Measurements from ENCODE around the gene PAX2. TPM values are rescaled to one million over a fixed set of nuclear protein-coding genes. Genes with fewer than 3 reads are reported as not detected.

The PAX2 gene
- total and polyA plus RNA-seq, 2 donors: 0.09 to 0.43 TPM

DNA sequence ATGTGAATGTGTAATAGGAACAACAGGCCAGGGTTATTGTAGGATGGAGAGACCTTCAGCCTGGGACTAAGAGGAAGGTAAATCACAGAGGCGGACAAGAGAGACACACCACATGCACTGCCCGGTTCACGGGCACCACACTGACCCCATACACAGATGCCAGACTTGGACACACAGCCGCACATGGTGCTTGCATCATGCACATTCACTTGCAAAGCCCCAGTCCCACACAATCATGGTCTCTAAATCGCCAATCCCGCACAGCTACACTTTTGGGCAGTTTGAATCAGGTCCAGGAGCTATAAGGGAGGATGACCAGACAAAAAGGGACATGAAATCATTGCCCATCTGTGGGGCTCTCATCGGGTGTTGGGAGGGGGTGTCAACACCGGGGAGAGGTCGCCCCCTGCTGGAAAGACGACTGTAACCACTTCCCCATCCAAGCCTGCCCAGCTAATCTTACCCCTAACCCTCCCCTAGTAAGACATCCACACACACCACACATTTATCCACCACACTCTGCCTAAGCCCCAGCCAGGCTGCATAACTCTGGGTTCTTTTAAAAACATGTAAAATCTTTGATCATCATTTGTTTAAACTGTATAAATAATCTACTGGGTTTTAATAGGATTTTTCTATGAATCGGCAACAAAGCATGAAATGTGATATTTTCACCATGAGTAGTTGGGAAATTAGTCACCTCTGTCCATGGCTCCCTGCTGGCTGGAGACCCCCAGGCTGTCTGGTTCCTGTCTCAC lies 126.8 kb downstream of the PAX2 start:
- H3K36me3 ChIP-seq (ENCODE audit: control insufficient read depth in 2 of 2, insufficient read depth in 2 of 2, low read length in 1 of 2): no peaks in the 10 kb centered on the region
- H3K4me1 ChIP-seq (ENCODE audit: control insufficient read depth in 2 of 2, insufficient read depth in 2 of 2, low read length in 2 of 2): peaks cover 25 to 36% of the 10 kb centered on the region in 2 donors
- no peaks in the 10 kb centered on the region for H3K9me3 ChIP-seq (ENCODE audit: control insufficient read depth in 2 of 2, insufficient read depth in 1 of 2, low read length in 1 of 2)
- DNase-seq (ENCODE audit: low read depth in 6 of 9, low spot score in 9 of 9): peak in 5 of 9 donors; percentile 50 to 72 (median 62)
- peaks cover 7 to 31% of the 10 kb centered on the region in 2 donors for H3K27me3 ChIP-seq (ENCODE audit: control insufficient read depth in 2 of 2, insufficient read depth in 1 of 2, low read length in 1 of 2)
- H3K27ac ChIP-seq (ENCODE audit: low read depth in 1 of 2, low read length in 1 of 2): no peak overlapping the region
- H3K4me3 ChIP-seq (ENCODE audit: low read length in 2 of 2): no peak overlapping the region
- 57% methylated on average over 11 of the region's 11 CpGs for WGBS

GRCh38 chr10:100873146-100873826 lies 127.9 kb downstream of the PAX2 start:
- Histone ChIP-seq H3K9me3 (ENCODE audit: control insufficient read depth in 2 of 2, insufficient read depth in 1 of 2, low read length in 1 of 2) (peaks cover 0 to 2% of the 10 kb centered on the region in 2 donors), H3K36me3 (ENCODE audit: control insufficient read depth in 2 of 2, insufficient read depth in 2 of 2, low read length in 1 of 2) (no peaks in the 10 kb centered on the region), H3K4me1 (ENCODE audit: control insufficient read depth in 2 of 2, insufficient read depth in 2 of 2, low read length in 2 of 2) (peaks cover 35 to 47% of the 10 kb centered on the region in 2 donors), H3K27me3 (ENCODE audit: control insufficient read depth in 2 of 2, insufficient read depth in 1 of 2, low read length in 1 of 2) (peaks cover 0 to 20% of the 10 kb centered on the region in 2 donors), H3K27ac (ENCODE audit: low read depth in 1 of 2, low read length in 1 of 2) (no peak overlapping the region), H3K4me3 (ENCODE audit: low read length in 2 of 2) (no peak overlapping the region)
- WGBS: 75% methylated on average over 7 of the region's 7 CpGs
- DNase-seq (ENCODE audit: low read depth in 6 of 9, low spot score in 9 of 9): no peak

GRCh38 chr10:100873827-100874326 lies 128.5 kb downstream of the PAX2 start:
- no peak overlapping the region for H3K27ac ChIP-seq (ENCODE audit: low read depth in 1 of 2, low read length in 1 of 2)
- 90% methylated on average over 14 of the region's 14 CpGs for WGBS
- no peaks in the 10 kb centered on the region for H3K36me3 ChIP-seq (ENCODE audit: control insufficient read depth in 2 of 2, insufficient read depth in 2 of 2, low read length in 1 of 2)
- no peak for DNase-seq (ENCODE audit: low read depth in 6 of 9, low spot score in 9 of 9)
- H3K27me3 ChIP-seq (ENCODE audit: control insufficient read depth in 2 of 2, insufficient read depth in 1 of 2, low read length in 1 of 2): peaks cover 0 to 14% of the 10 kb centered on the region in 2 donors
- peaks cover 36 to 52% of the 10 kb centered on the region in 2 donors for H3K4me1 ChIP-seq (ENCODE audit: control insufficient read depth in 2 of 2, insufficient read depth in 2 of 2, low read length in 2 of 2)
- H3K4me3 ChIP-seq (ENCODE audit: low read length in 2 of 2): no peak overlapping the region
- peaks cover 0 to 6% of the 10 kb centered on the region in 2 donors for H3K9me3 ChIP-seq (ENCODE audit: control insufficient read depth in 2 of 2, insufficient read depth in 1 of 2, low read length in 1 of 2)

DNA sequence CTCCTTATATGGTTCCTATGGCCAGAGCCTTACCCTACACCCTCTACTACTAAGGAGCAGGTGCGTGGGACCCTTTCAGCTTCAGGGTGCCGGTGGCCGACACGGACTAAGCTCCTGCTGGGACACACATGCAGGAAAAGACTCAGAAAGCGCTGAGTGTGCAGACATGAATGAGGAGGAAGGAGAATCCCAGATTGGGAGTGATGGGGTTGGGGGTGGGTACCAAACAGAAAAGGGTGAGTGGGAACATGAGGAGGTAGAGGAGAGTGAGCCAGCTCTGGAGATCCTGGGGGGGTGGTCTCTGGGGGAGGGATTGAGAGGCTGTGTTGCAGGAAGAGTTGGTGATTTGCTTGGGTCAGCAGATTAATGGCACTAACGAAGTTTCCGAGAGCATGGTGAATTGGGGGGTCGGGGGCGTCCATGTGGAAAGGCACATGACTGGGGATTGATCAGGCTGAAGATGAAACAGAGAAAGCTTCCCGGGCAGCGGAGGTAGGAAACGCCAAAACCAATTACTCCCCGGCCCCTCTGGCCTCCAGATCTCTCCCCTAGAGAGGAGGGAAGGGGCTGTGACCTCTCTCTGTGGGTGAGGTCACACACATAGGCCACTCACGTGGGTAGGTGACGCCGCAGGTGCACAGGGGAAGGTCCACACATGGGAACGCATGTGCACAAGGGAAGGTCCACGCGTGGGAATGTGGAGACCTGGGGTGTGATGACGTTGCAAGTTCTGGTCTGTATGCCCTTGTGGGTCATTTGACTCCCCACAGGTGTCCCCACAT lies 129.5 kb downstream of the PAX2 start:
- WGBS: 93% methylated on average over 20 of the region's 20 CpGs
- Histone ChIP-seq H3K4me3 (ENCODE audit: low read length in 2 of 2) (no peak overlapping the region), H3K27ac (ENCODE audit: low read depth in 1 of 2, low read length in 1 of 2) (no peak overlapping the region), H3K9me3 (ENCODE audit: control insufficient read depth in 2 of 2, insufficient read depth in 1 of 2, low read length in 1 of 2) (peaks cover 0 to 6% of the 10 kb centered on the region in 2 donors), H3K4me1 (ENCODE audit: control insufficient read depth in 2 of 2, insufficient read depth in 2 of 2, low read length in 2 of 2) (peaks cover 36 to 54% of the 10 kb centered on the region in 2 donors), H3K27me3 (ENCODE audit: control insufficient read depth in 2 of 2, insufficient read depth in 1 of 2, low read length in 1 of 2) (peaks cover 0 to 9% of the 10 kb centered on the region in 2 donors), H3K36me3 (ENCODE audit: control insufficient read depth in 2 of 2, insufficient read depth in 2 of 2, low read length in 1 of 2) (no peaks in the 10 kb centered on the region)
- DNase-seq (ENCODE audit: low read depth in 6 of 9, low spot score in 9 of 9): no peak

DNA sequence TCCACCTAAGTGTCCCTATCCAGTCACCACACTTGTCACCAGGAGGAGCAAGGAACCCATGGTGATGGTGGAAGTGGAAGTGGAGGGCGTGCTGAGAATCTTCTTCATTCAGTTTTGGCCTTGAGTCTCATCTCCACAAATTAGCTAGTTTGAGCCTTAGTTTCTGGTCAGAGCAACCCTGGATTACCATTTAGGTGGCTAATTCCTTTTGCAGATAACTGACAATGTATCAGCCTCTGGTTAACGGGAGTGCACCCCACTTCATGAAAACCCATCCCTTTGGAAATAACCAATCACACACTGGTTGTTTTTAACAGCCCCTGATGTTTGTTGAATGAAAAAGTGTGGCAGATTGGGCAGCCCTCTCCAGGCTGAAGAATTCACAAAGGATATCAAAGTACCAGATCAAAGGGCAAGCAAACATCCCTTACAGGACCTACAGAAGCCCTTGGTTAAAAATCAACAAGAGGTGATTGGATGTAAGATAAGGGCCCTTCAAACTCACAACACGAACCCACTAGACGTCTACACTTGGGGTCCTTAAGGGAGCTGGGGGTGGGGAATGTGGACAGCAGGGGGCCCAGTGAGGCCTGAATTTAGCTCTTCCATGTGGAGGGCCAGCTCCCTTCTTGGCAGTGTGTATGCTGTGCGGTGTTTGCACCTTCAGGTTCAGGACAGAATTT lies 130.2 kb downstream of the PAX2 start:
- 51% methylated on average over 5 of the region's 5 CpGs for WGBS
- peaks cover 0 to 10% of the 10 kb centered on the region in 2 donors for H3K27me3 ChIP-seq (ENCODE audit: control insufficient read depth in 2 of 2, insufficient read depth in 1 of 2, low read length in 1 of 2)
- no peak overlapping the region for H3K27ac ChIP-seq (ENCODE audit: low read depth in 1 of 2, low read length in 1 of 2)

GRCh38 chr10:100876585-100877460 lies 131.4 kb downstream of the PAX2 start:
- H3K27ac ChIP-seq (ENCODE audit: low read depth in 1 of 2, low read length in 1 of 2): peak overlapping the region in 1 of 2 donors; percentile 55
- peaks cover 0 to 6% of the 10 kb centered on the region in 2 donors for H3K9me3 ChIP-seq (ENCODE audit: control insufficient read depth in 2 of 2, insufficient read depth in 1 of 2, low read length in 1 of 2)
- no peaks in the 10 kb centered on the region for H3K36me3 ChIP-seq (ENCODE audit: control insufficient read depth in 2 of 2, insufficient read depth in 2 of 2, low read length in 1 of 2)
- peaks cover 0 to 5% of the 10 kb centered on the region in 2 donors for H3K27me3 ChIP-seq (ENCODE audit: control insufficient read depth in 2 of 2, insufficient read depth in 1 of 2, low read length in 1 of 2)
- H3K4me1 ChIP-seq (ENCODE audit: control insufficient read depth in 2 of 2, insufficient read depth in 2 of 2, low read length in 2 of 2): peaks cover 36 to 71% of the 10 kb centered on the region in 2 donors
- WGBS: 63% methylated on average over 24 of the region's 24 CpGs
- peak in 5 of 9 donors; percentile 51 to 78 (median 56) for DNase-seq (ENCODE audit: low read depth in 6 of 9, low spot score in 9 of 9)
- no peak overlapping the region for H3K4me3 ChIP-seq (ENCODE audit: low read length in 2 of 2)

More for the DNA sequence above, 130.2 kb downstream of the PAX2 start:
- Histone ChIP-seq H3K9me3 (ENCODE audit: control insufficient read depth in 2 of 2, insufficient read depth in 1 of 2, low read length in 1 of 2) (peaks cover 0 to 6% of the 10 kb centered on the region in 2 donors), H3K4me3 (ENCODE audit: low read length in 2 of 2) (no peak overlapping the region), H3K4me1 (ENCODE audit: control insufficient read depth in 2 of 2, insufficient read depth in 2 of 2, low read length in 2 of 2) (peaks cover 36 to 60% of the 10 kb centered on the region in 2 donors), H3K36me3 (ENCODE audit: control insufficient read depth in 2 of 2, insufficient read depth in 2 of 2, low read length in 1 of 2) (no peaks in the 10 kb centered on the region)
- peak in 1 of 9 donors; percentile 31 for DNase-seq (ENCODE audit: low read depth in 6 of 9, low spot score in 9 of 9)

DNA sequence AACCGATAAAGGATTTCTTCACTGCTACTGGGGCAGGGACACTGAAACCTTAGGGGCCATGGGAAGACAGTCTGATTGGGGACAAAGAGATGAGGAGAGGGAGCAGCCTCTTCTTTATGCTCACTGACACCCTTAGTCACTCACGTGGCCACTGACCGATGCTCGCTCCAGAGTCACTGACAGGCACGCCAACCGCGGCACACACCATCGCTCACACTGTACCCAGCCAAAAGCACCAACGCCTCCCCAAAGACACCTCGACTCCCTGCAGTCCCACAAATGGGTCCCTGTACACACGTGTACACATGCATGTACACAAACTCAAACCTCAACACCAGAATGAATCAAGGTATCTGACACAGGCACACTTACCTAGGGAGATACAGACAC lies 132.1 kb downstream of the PAX2 start:
- H3K36me3 ChIP-seq (ENCODE audit: control insufficient read depth in 2 of 2, insufficient read depth in 2 of 2, low read length in 1 of 2): no peaks in the 10 kb centered on the region
- H3K27me3 ChIP-seq (ENCODE audit: control insufficient read depth in 2 of 2, insufficient read depth in 1 of 2, low read length in 1 of 2): peaks cover 0 to 5% of the 10 kb centered on the region in 2 donors
- H3K4me3 ChIP-seq (ENCODE audit: low read length in 2 of 2): no peak overlapping the region
- H3K9me3 ChIP-seq (ENCODE audit: control insufficient read depth in 2 of 2, insufficient read depth in 1 of 2, low read length in 1 of 2): peaks cover 0 to 6% of the 10 kb centered on the region in 2 donors
- peaks cover 41 to 77% of the 10 kb centered on the region in 2 donors for H3K4me1 ChIP-seq (ENCODE audit: control insufficient read depth in 2 of 2, insufficient read depth in 2 of 2, low read length in 2 of 2)
- WGBS: 97% methylated on average over 11 of the region's 11 CpGs
- no peak for DNase-seq (ENCODE audit: low read depth in 6 of 9, low spot score in 9 of 9)
- no peak overlapping the region for H3K27ac ChIP-seq (ENCODE audit: low read depth in 1 of 2, low read length in 1 of 2)
